Jurkat, Clone E6-1 (cell line): Measurements from ENCODE around the gene SLC6A2.

ENCODE experiments used
- DNase-seq: peaks from one replicate; pipeline ENCODE4 v3.0.0-alpha.2; 2011; ENCODE audit warnings: low read depth, low spot score
- H3K4me3 ChIP-seq: 2 replicates; pipeline ENCODE4 v1.5.1; 2011; ENCODE audit warnings: mild to moderate bottlenecking, low read length, control low read depth, moderate library complexity

SLC6A2 gene

GRCh38 chr16:55643161-55643970, 12.4 kb upstream of the SLC6A2 start:
- no peak overlapping the region for H3K4me3 ChIP-seq
- DNase-seq = no peak

- H3K4me3 ChIP-seq = no peak overlapping the region
- no peak for DNase-seq
Measured at GRCh38 chr16:55645986-55646385, 9.8 kb upstream of the SLC6A2 start.

- H3K4me3 ChIP-seq = no peak overlapping the region
Measured at GRCh38 chr16:55647343-55647742, 8.4 kb upstream of the SLC6A2 start.

GRCh38 chr16:55647798-55648197, 8.0 kb upstream of the SLC6A2 start:
- no peak overlapping the region for H3K4me3 ChIP-seq
- no peak for DNase-seq

More at GRCh38 chr16:55647343-55647742, 8.4 kb upstream of the SLC6A2 start:
- no peak for DNase-seq

- DNase-seq = no peak
Measured at GRCh38 chr16:55651841-55652824, 3.7 kb upstream of the SLC6A2 start.

GRCh38 chr16:55653106-55653505, 2.7 kb upstream of the SLC6A2 start:
- no peak overlapping the region for H3K4me3 ChIP-seq
- DNase-seq = no peak

More at GRCh38 chr16:55651841-55652824, 3.7 kb upstream of the SLC6A2 start:
- no peak overlapping the region for H3K4me3 ChIP-seq

GRCh38 chr16:55655381-55655896, 349 bp upstream of the SLC6A2 start:
- no peak overlapping the region for H3K4me3 ChIP-seq
- DNase-seq = no peak

GRCh38 chr16:55656691-55657092, 904 bp downstream of the SLC6A2 start:
- no peak for DNase-seq
- H3K4me3 ChIP-seq = no peak overlapping the region

GRCh38 chr16:55657616-55658015, 1.8 kb downstream of the SLC6A2 start:
- no peak for DNase-seq
- no peak overlapping the region for H3K4me3 ChIP-seq

GRCh38 chr16:55658898-55659420, 3.2 kb downstream of the SLC6A2 start:
- no peak overlapping the region for H3K4me3 ChIP-seq
- no peak for DNase-seq

- no peak overlapping the region for H3K4me3 ChIP-seq
- DNase-seq = no peak
Measured at GRCh38 chr16:55660026-55660425, 4.2 kb downstream of the SLC6A2 start.

GRCh38 chr16:55660828-55661227, 5.0 kb downstream of the SLC6A2 start:
- DNase-seq = no peak
- no peak overlapping the region for H3K4me3 ChIP-seq

GRCh38 chr16:55661941-55662643, 6.3 kb downstream of the SLC6A2 start:
- DNase-seq = no peak
- H3K4me3 ChIP-seq = no peak overlapping the region

GRCh38 chr16:55662644-55663031, 6.8 kb downstream of the SLC6A2 start:
- no peak overlapping the region for H3K4me3 ChIP-seq
- no peak for DNase-seq

- H3K4me3 ChIP-seq = no peak overlapping the region
- no peak for DNase-seq
Measured at GRCh38 chr16:55663225-55663624, 7.4 kb downstream of the SLC6A2 start.

- no peak overlapping the region for H3K4me3 ChIP-seq
- no peak for DNase-seq
Measured at GRCh38 chr16:55663765-55664677, 8.2 kb downstream of the SLC6A2 start.

GRCh38 chr16:55664786-55665407, 9.1 kb downstream of the SLC6A2 start:
- no peak overlapping the region for H3K4me3 ChIP-seq
- no peak for DNase-seq

- no peak for DNase-seq
- H3K4me3 ChIP-seq = no peak overlapping the region
Measured at GRCh38 chr16:55665511-55665910, 9.7 kb downstream of the SLC6A2 start.
